Activated B cell treated with CpG ODN at 0.5 μM for 24 hours (primary cell): ENCODE measurements around the gene SLC5A2. TPM values are rescaled to one million over a fixed set of nuclear protein-coding genes. Genes with fewer than 3 reads are reported as not detected.

Source experiments
- ATAC-seq: fragments of 200-7000 bp; cut with Tn5 transposase; one replicate; pipeline ENCODE4 v1.10.0; 2021; ENCODE audit warnings: low read depth, mild to moderate bottlenecking, moderate library complexity
- CTCF ChIA-PET: fragments of 350-600 bp; sonication (Branson Sonifier 250); formaldehyde crosslinking; loops from one replicate; lab custom pipeline; 2021; ENCODE audit warnings: antibody characterized with exemption; lab: Charles Lee
- POLR2A ChIA-PET: fragments of 350-600 bp; sonication (Branson Sonifier 250); formaldehyde crosslinking; loops from one replicate; lab custom pipeline; 2021; ENCODE audit warnings: antibody characterized with exemption; lab: Charles Lee
- DNase-seq: peaks from one replicate; pipeline ENCODE4 v3.0.0; 2022
- H3K27ac Mint-ChIP-seq: one replicate; pipeline ENCODE4 v1.8.0; 2020; ENCODE audit warnings: mixed read lengths
- H3K27me3 Mint-ChIP-seq: one replicate; pipeline ENCODE4 v1.8.0; 2021; ENCODE audit warnings: mixed read lengths
- H3K36me3 Mint-ChIP-seq: one replicate; pipeline ENCODE4 v1.8.0; 2021; ENCODE audit warnings: low read depth, mixed read lengths
- H3K4me1 Mint-ChIP-seq: one replicate; pipeline ENCODE4 v1.8.0; 2021; ENCODE audit warnings: mixed read lengths
- H3K4me3 Mint-ChIP-seq: one replicate; pipeline ENCODE4 v1.8.0; 2020; ENCODE audit warnings: mild to moderate bottlenecking, mixed read lengths
- H3K9me3 Mint-ChIP-seq: one replicate; pipeline ENCODE4 v1.8.0; 2020; ENCODE audit warnings: mixed read lengths
- CTCF ChIP-seq: fragments of 200-600 bp; IDR thresholded peaks from one replicate; pipeline ENCODE4 v1.8.0; 2022; ENCODE audit warnings: antibody characterized with exemption, mild to moderate bottlenecking
- intact Hi-C: fragments of 100-400 bp; cut with micrococcal nuclease; formaldehyde crosslinking; loops from one replicate; pipeline ENCODE4 v1.15.1; 2024
- total RNA-seq: library from RNA; stranded (reverse); gene quantifications from 2 replicates; pipeline ENCODE4 v1.2.3, GENCODE V29; 2022

The SLC5A2 gene
- total RNA-seq, 1 donor from 2014 or later: not detected

GRCh38 chr16:31470615-31471014 lies 12.3 kb upstream of the SLC5A2 start:
- intact Hi-C loops: no loop called here
- H3K4me1 Mint-ChIP-seq: peaks cover 46% of the 10 kb centered on the region
- DNase-seq (no peak), ATAC-seq (no peak)
- H3K4me3 Mint-ChIP-seq: no peak overlapping the region
- no peaks in the 10 kb centered on the region for H3K27me3 Mint-ChIP-seq
- H3K9me3 Mint-ChIP-seq: no peaks in the 10 kb centered on the region
- H3K36me3 Mint-ChIP-seq: peaks cover 10% of the 10 kb centered on the region
- no peak for TF ChIP-seq CTCF
- H3K27ac Mint-ChIP-seq: no peak overlapping the region
- ChIA-PET POLR2A (interaction anchor here (0.8 to 2.0 kb wide), 2 partner anchors 8 to 11 kb away, joined by 3 to 16 read pairs; partner anchors contain the start of gene ARMC5), CTCF (interaction anchor here (1.1 kb wide), 1 partner anchor 10 kb away, joined by 3 read pairs; no protein-coding TSS in a partner anchor)

- Mint-ChIP-seq H3K4me1 (peaks cover 47% of the 10 kb centered on the region), H3K27me3 (no peaks in the 10 kb centered on the region), H3K27ac (no peak overlapping the region), H3K9me3 (no peaks in the 10 kb centered on the region), H3K36me3 (peaks cover 8% of the 10 kb centered on the region), H3K4me3 (peak overlapping the region; percentile 38)
- ATAC-seq (no peak), DNase-seq (no peak)
- intact Hi-C loops: no loop called here
- CTCF ChIA-PET: interaction anchor here (1.1 kb wide), 1 partner anchor 11 kb away, joined by 3 read pairs; no protein-coding TSS in a partner anchor
- POLR2A ChIA-PET: interaction anchor here (2.0 kb wide), 1 partner anchor 12 kb away, joined by 16 read pairs; the partner anchor contains the start of gene ARMC5
- no peak for TF ChIP-seq CTCF
These were observed 11.6 kb upstream of the SLC5A2 start for GRCh38 chr16:31471241-31471874.

GRCh38 chr16:31471875-31472708 lies 10.8 kb upstream of the SLC5A2 start, which contains the start of gene TGFB1I1:
Gene TGFB1I1, plus strand, starts transcription at chr16:31472152. Its CDS starts 37 bp downstream, at chr16:31472189.
- Mint-ChIP-seq H3K36me3 (peaks cover 3% of the 10 kb centered on the region), H3K27ac (peak within 1 kb of the TSS; percentile 50), H3K9me3 (no peaks in the 10 kb centered on the region), H3K4me1 (peaks cover 46% of the 10 kb centered on the region), H3K4me3 (peak within 1 kb of the TSS; percentile 78), H3K27me3 (no peaks in the 10 kb centered on the region)
- no peak for TF ChIP-seq CTCF
- ChIA-PET CTCF (interaction anchor here (1.1 kb wide), 1 partner anchor 11 kb away, joined by 3 read pairs; no protein-coding TSS in a partner anchor), POLR2A (interaction anchor here (2.0 kb wide), 1 partner anchor 12 kb away, joined by 16 read pairs; the partner anchor contains the start of gene ARMC5)
- DNase-seq: no peak
- peak; percentile 27 for ATAC-seq
- intact Hi-C loops: loop anchor here (2.0 kb wide), 1 partner anchor 15 kb away; no protein-coding TSS in a partner anchor

GRCh38 chr16:31472709-31473203 lies 10.2 kb upstream of the SLC5A2 start:
- Mint-ChIP-seq H3K36me3 (no peaks in the 10 kb centered on the region), H3K4me3 (peak overlapping the region; percentile 78), H3K27me3 (no peaks in the 10 kb centered on the region), H3K4me1 (peaks cover 43% of the 10 kb centered on the region), H3K9me3 (no peaks in the 10 kb centered on the region), H3K27ac (no peak overlapping the region)
- DNase-seq (no peak), ATAC-seq (no peak)
- CTCF ChIA-PET: no interaction called here
- TF ChIP-seq CTCF: no peak
- intact Hi-C loops: loop anchor here (2.0 kb wide), 1 partner anchor 14 kb away; no protein-coding TSS in a partner anchor
- POLR2A ChIA-PET: no interaction called here
